CD14-positive monocyte (primary cell): ENCODE results near the gene ABCB6. TPM values are rescaled to one million over a fixed set of nuclear protein-coding genes. Genes with fewer than 3 reads are reported as not detected.

Source experiments
- DNase-seq, 3 donors: peaks; one replicate each; pipeline ENCODE4 v3.0.0-alpha.2; 2011 to 2022
- H2AFZ ChIP-seq: 2 replicates; pipeline ENCODE4 v1.6.0; 2012; ENCODE audit warnings: mild to moderate bottlenecking, low read depth, low read length, inconsistent platforms; ENCODE audit not compliant: insufficient read depth, poor library complexity, severe bottlenecking
- H3K27ac ChIP-seq, 2 donors: 1 replicate in 1 of 2; 2 replicates in 1 of 2; pipeline ENCODE4 v1.5.1; 2012 to 2013; ENCODE audit warnings: low read length in 2 of 2, control low read depth in 1 of 2, inconsistent platforms in 1 of 2, low read depth in 1 of 2, mild to moderate bottlenecking in 1 of 2
- H3K27me3 ChIP-seq, 2 donors: one replicate each; pipeline versions ENCODE4 v1.6.0 to v1.6.1; 2011 to 2013; ENCODE audit warnings: low read length in 2 of 2; ENCODE audit not compliant: control insufficient read depth in 2 of 2, insufficient read depth in 2 of 2
- H3K36me3 ChIP-seq, 2 donors: replicated peaks in 1 of 2; 1 replicate in 1 of 2; 2 replicates in 1 of 2; pipeline versions ENCODE4 v1.5.1 to v1.6.1; 2012 to 2013; ENCODE audit warnings: low read length in 2 of 2, control low read depth in 1 of 2, inconsistent platforms in 1 of 2, mild to moderate bottlenecking in 1 of 2; ENCODE audit not compliant: insufficient read depth in 2 of 2, control insufficient read depth in 1 of 2
- H3K4me1 ChIP-seq, 2 donors: 1 replicate in 1 of 2; 2 replicates in 1 of 2; pipeline versions ENCODE4 v1.5.1 to v1.6.1; 2012 to 2013; ENCODE audit warnings: low read length in 2 of 2, control low read depth in 1 of 2, inconsistent platforms in 1 of 2, mild to moderate bottlenecking in 1 of 2, moderate library complexity in 1 of 2; ENCODE audit not compliant: insufficient read depth in 2 of 2, control insufficient read depth in 1 of 2
- H3K4me2 ChIP-seq: replicated peaks from 2 replicates; pipeline ENCODE3; 2012; ENCODE audit warnings: low read length, moderate library complexity, mild to moderate bottlenecking; ENCODE audit not compliant: poor library complexity, severe bottlenecking; ENCODE audit errors: extremely low read depth
- H3K4me3 ChIP-seq, 3 experiments: fragments of 200-600 bp in 1 of 3; sonication (generic) in 1 of 3; replicated peaks in 1 of 3; 1 replicate in 2 of 3; 2 replicates in 1 of 3; pipeline ENCODE4 v1.5.1; 2011 to 2013; ENCODE audit warnings: low read length in 3 of 3, mild to moderate bottlenecking in 3 of 3, control low read depth in 2 of 3, low read depth in 2 of 3, inconsistent platforms in 1 of 3, moderate library complexity in 1 of 3
- H3K79me2 ChIP-seq: 2 replicates; pipeline ENCODE4 v1.6.0; 2012; ENCODE audit warnings: mild to moderate bottlenecking, control low read depth, inconsistent platforms, low read length, moderate library complexity; ENCODE audit not compliant: insufficient read depth
- H3K9ac ChIP-seq: 2 replicates; pipeline ENCODE4 v1.6.0; 2017; ENCODE audit warnings: low read length, mild to moderate bottlenecking; ENCODE audit not compliant: insufficient read depth, poor library complexity, severe bottlenecking
- H3K9me3 ChIP-seq, 2 donors: replicated peaks in 1 of 2; 1 replicate in 1 of 2; 2 replicates in 1 of 2; pipeline versions ENCODE4 v1.5.1 to v1.6.1; 2012 to 2013; ENCODE audit warnings: low read length in 2 of 2, control low read depth in 1 of 2; ENCODE audit not compliant: control insufficient read depth in 1 of 2, insufficient read depth in 1 of 2
- H4K20me1 ChIP-seq: 2 replicates; pipeline ENCODE4 v1.6.0; 2012; ENCODE audit warnings: mild to moderate bottlenecking, low read length, control low read depth, moderate library complexity; ENCODE audit not compliant: insufficient read depth
- H3K27ac Mint-ChIP-seq, 7 donors: one replicate each; pipeline ENCODE4 v1.8.0; 2020; ENCODE audit warnings: mild to moderate bottlenecking in 7 of 7, mixed read lengths in 7 of 7, moderate library complexity in 6 of 7, inconsistent platforms in 2 of 7
- H3K27me3 Mint-ChIP-seq, 3 donors: one replicate each; pipeline ENCODE4 v1.8.0; 2021 to 2022; ENCODE audit warnings: low read depth in 3 of 3, mild to moderate bottlenecking in 3 of 3, mixed read lengths in 3 of 3, moderate library complexity in 3 of 3, inconsistent platforms in 1 of 3
- H3K36me3 Mint-ChIP-seq, 2 donors: one replicate each; pipeline ENCODE4 v1.8.0; 2020; ENCODE audit warnings: mixed read lengths in 2 of 2, inconsistent platforms in 1 of 2, mild to moderate bottlenecking in 1 of 2
- H3K4me1 Mint-ChIP-seq: one replicate; pipeline ENCODE4 v1.8.0; 2020; ENCODE audit warnings: mild to moderate bottlenecking, mixed read lengths
- H3K4me3 Mint-ChIP-seq, 2 donors: one replicate each; pipeline ENCODE4 v1.8.0; 2020; ENCODE audit warnings: mild to moderate bottlenecking in 2 of 2, mixed read lengths in 2 of 2, moderate library complexity in 1 of 2
- H3K9me3 Mint-ChIP-seq, 7 donors: one replicate each; pipeline ENCODE4 v1.8.0; 2020 to 2022; ENCODE audit warnings: mixed read lengths in 7 of 7, mild to moderate bottlenecking in 6 of 7, moderate library complexity in 6 of 7, inconsistent platforms in 2 of 7
- CTCF ChIP-seq: fragments of 200-600 bp; IDR thresholded peaks from one replicate; pipeline ENCODE4 v1.8.0; 2022; ENCODE audit warnings: antibody characterized with exemption, mild to moderate bottlenecking
- WGBS: methylation state at CpG from one replicate; pipeline ENCODE4 v1.1.5; 2013; ENCODE audit warnings: missing lambda C conversion rate; ENCODE audit not compliant: insufficient coverage; 5-methylcytosine and 5-hydroxymethylcytosine counted together
- intact Hi-C, 2 donors: fragments of 100-400 bp; cut with micrococcal nuclease; formaldehyde crosslinking; loops; one replicate each; pipeline versions ENCODE4 v1.15.0 to v1.15.1; 2023
- polyA plus RNA-seq, 3 donors: library from polyadenylated mRNA; depleted of rRNA in 1 of 3; unstranded in 2 of 3; stranded (reverse) in 1 of 3; fragments of 300-500 nt in 2 of 3; fragments of >200 nt in 1 of 3; fragmentation: Illumina TruSeq in 2 of 3; gene quantifications; 1 replicate in 2 of 3; 2 replicates in 1 of 3; pipeline ENCODE4 v1.2.3, GENCODE V29; 2012 to 2021

Gene ABCB6
- polyA plus RNA-seq, 3 donors = 0.28 to 4.8 (median 0.58) TPM

GRCh38 chr2:219218217-219218731 is 484 bp downstream of the ABCB6 start:
- Histone ChIP-seq H3K9ac (peak overlapping the region; percentile 46), H3K27ac (peak overlapping the region in 1 of 2 donors; percentile 36), H3K36me3 (peaks cover 35 to 39% of the 10 kb centered on the region in 2 donors), H3K4me1 (peaks cover 32 to 37% of the 10 kb centered on the region in 2 donors), H2AFZ (peak overlapping the region; percentile 66), H3K79me2 (no peaks in the 10 kb centered on the region), H3K4me3 (peak overlapping the region; percentile 38 to 79 (median 46)), H3K4me2 (peak overlapping the region; percentile 98), H3K27me3 (peaks cover 0 to 45% of the 10 kb centered on the region in 2 donors), H3K9me3 (peaks cover 0 to 5% of the 10 kb centered on the region in 2 donors), H4K20me1 (peaks cover 48% of the 10 kb centered on the region)
- H3K9me3 Mint-ChIP-seq = peaks cover 0 to 15% (median 5%) of the 10 kb centered on the region in 7 donors
- H3K36me3 Mint-ChIP-seq = peaks cover 53 to 61% of the 10 kb centered on the region in 2 donors
- DNase-seq = peak in 2 of 3 donors; percentile 15 to 32
- peaks cover 45 to 55% (median 46%) of the 10 kb centered on the region in 3 donors for H3K27me3 Mint-ChIP-seq
- peaks cover 33% of the 10 kb centered on the region for H3K4me1 Mint-ChIP-seq
- intact Hi-C loops = loop anchor here (5.0 kb wide), 2 partner anchors 34 to 41 kb away; partner anchors contain the start of genes TUBA4A (in 2 of the 2), TUBA4B (in 2 of the 2), CNPPD1 (in 1 of the 2) and RETREG2 (in 1 of the 2)
- peak overlapping the region; percentile 70 to 86 for H3K4me3 Mint-ChIP-seq
- TF ChIP-seq CTCF = no peak
- WGBS = under 1% methylated on average over 37 of the region's 37 CpGs
- H3K27ac Mint-ChIP-seq = peak overlapping the region; percentile 37 to 87 (median 80)

GRCh38 chr2:219216535-219216915 is 2.2 kb downstream of the ABCB6 start:
- no peaks in the 10 kb centered on the region for H3K79me2 ChIP-seq
- H3K4me1 ChIP-seq = peaks cover 32 to 37% of the 10 kb centered on the region in 2 donors
- Mint-ChIP-seq H3K27ac (no peak overlapping the region), H3K4me3 (peak overlapping the region in 1 of 2 donors; percentile 55), H3K9me3 (peaks cover 0 to 11% (median 2%) of the 10 kb centered on the region in 7 donors), H3K4me1 (peaks cover 33% of the 10 kb centered on the region), H3K36me3 (peaks cover 43 to 49% of the 10 kb centered on the region in 2 donors), H3K27me3 (peaks cover 31 to 39% (median 37%) of the 10 kb centered on the region in 3 donors)
- 97% methylated on average over 6 of the region's 6 CpGs for WGBS
- H3K4me2 ChIP-seq = no peak overlapping the region
- no peak overlapping the region for H3K9ac ChIP-seq
- no peaks in the 10 kb centered on the region for H3K9me3 ChIP-seq
- intact Hi-C loops = loop anchor here (5.0 kb wide), 2 partner anchors 36 to 39 kb away; partner anchors contain the start of genes TUBA4A (in 2 of the 2), TUBA4B (in 2 of the 2), CNPPD1 (in 1 of the 2) and RETREG2 (in 1 of the 2)
- H3K36me3 ChIP-seq = peaks cover 19 to 22% of the 10 kb centered on the region in 2 donors
- no peak for TF ChIP-seq CTCF
- H3K27ac ChIP-seq = no peak overlapping the region
- no peak overlapping the region for H3K4me3 ChIP-seq
- H2AFZ ChIP-seq = no peak overlapping the region
- no peak for DNase-seq
- H3K27me3 ChIP-seq = peaks cover 0 to 31% of the 10 kb centered on the region in 2 donors
- H4K20me1 ChIP-seq = peaks cover 34% of the 10 kb centered on the region
